ENCODE results near the gene TASOR.
"Not testable (repeated sequence)": the region's sequence is repeated elsewhere in the genome, so short reads cannot be mapped to it uniquely, and the experiment has no call there.

Gene TASOR

DNA sequence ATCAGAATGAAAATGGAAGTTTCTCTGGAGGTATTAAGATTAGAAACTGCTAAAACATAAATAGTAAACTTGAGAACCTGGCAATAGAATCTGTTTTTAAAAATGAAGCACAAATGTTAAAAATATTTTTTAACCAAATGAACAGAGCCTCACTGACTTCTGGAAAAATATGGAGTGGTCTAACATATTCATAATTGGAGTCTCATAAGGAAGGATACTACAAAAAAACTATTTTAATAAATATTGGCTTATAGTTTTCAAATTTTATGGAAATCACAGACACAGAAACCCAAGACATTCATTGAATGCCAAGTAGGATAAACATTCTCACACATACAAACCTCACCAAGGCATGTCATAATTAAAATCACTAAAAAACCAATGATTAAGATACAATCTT is 23.6 kb upstream of the TASOR start:
- TF ChIP-seq, protein P1, sequence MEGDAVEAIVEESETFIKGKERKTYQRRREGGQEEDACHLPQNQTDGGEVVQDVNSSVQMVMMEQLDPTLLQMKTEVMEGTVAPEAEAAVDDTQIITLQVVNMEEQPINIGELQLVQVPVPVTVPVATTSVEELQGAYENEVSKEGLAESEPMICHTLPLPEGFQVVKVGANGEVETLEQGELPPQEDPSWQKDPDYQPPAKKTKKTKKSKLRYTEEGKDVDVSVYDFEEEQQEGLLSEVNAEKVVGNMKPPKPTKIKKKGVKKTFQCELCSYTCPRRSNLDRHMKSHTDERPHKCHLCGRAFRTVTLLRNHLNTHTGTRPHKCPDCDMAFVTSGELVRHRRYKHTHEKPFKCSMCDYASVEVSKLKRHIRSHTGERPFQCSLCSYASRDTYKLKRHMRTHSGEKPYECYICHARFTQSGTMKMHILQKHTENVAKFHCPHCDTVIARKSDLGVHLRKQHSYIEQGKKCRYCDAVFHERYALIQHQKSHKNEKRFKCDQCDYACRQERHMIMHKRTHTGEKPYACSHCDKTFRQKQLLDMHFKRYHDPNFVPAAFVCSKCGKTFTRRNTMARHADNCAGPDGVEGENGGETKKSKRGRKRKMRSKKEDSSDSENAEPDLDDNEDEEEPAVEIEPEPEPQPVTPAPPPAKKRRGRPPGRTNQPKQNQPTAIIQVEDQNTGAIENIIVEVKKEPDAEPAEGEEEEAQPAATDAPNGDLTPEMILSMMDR (IDR thresholded peaks at IDR 0.05; ENCODE audit: control extremely low read depth, extremely low read depth, low read depth, missing control alignments) = no peak
- no peak for DNase-seq (ENCODE audit: extremely low spot score)
- POLR2A ChIA-PET = no interaction called here
- CTCF ChIA-PET = interaction anchor here (5.7 kb wide), 1 partner anchor 282 kb away, joined by 141 read pairs; no protein-coding TSS in a partner anchor

DNA sequence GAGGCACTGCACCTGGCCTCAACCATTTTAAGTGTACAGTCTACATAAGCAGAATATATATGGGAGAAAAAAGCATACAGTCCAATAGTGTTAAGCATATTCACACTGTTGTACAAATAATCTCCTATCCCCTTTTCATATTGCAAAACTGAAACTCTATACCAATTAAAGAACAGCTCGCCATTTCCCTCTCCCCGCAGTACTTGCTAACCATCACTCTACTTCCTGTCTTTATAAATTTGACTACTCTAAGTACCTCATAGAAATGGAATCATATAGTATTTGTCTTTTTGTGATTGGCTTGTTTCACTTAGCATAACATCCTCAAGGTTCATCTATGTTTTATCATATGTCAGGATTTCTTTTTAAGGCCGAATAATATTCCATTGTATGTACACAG is 21.6 kb upstream of the TASOR start:
- ChIA-PET POLR2A (no interaction called here), CTCF (interaction anchor here (1.0 to 7.6 kb wide), 10 partner anchors 8 to 293 kb away, joined by 3 to 213 read pairs (median 4); partner anchors contain the start of gene ARHGEF3)
- no peak for DNase-seq (ENCODE audit: extremely low spot score)

DNA sequence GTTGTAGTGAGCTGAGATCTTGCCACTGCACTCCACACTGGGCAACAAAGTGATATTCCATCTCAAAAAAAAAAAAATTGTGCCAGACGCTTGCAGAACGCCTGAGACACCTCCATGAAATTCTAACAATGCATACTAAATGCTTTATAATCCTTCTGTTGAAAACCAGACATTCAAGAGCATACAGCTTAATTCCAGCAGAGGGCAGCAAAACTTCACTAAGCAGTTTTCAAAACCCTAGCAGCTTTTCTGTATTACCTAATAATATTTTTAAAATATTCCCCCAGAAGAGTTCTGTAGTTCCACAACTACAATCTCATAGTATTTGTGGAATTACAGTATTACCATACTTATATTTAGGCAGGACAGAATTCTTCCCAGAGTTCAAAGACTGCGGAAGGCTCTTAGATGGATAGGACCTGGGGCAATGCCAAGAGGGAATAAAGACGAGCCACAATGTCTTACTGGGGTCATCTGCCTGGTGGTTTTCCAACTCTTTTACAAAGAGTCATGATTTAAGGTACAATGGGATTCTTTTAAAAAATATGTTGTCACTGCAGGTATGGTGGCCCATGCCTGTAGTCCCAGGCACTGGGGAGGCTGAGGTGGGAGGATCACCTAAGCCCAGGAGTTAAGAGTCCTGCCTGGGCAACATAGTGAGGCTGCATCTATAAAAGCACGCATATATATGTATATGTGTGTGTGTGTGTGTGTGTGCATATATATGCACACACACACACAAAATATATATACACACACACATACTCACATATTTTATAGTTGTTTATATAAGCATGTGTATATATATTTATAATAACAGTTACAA is 19.6 kb upstream of the TASOR start:
- TF ChIP-seq, protein P1 (IDR thresholded peaks at IDR 0.05; ENCODE audit: control extremely low read depth, extremely low read depth, low read depth, missing control alignments) = peak; percentile 67
- ChIA-PET CTCF (interaction anchor here (0.8 to 7.6 kb wide), 39 partner anchors 9 to 392 kb away, joined by 3 to 213 read pairs (median 4); partner anchors contain the start of gene ARHGEF3), POLR2A (no interaction called here)
- peak; percentile 61 for DNase-seq (ENCODE audit: extremely low spot score)

More for the DNA sequence above, 21.6 kb upstream of the TASOR start:
- TF ChIP-seq, protein P1 (IDR thresholded peaks at IDR 0.05; ENCODE audit: control extremely low read depth, extremely low read depth, low read depth, missing control alignments) = no peak

DNA sequence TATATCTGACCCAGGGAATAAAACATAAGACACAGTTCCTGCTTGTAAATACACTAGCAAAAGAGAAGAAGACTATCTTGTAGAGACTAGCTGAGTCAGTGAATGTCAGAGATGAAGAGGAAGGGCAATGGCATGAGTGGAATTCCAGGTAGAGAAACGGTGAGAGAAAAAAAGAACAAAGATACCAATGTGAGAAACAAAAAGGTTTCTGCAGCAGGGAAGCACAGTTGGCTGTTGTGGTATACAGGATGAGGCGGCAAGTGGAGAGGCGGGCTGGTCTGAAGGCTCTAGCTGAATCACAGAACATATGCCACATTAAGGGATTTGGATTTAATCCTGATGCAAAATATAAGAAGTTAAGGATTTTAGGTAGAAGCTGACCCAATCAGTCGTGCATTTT is 17.1 kb upstream of the TASOR start:
- POLR2A ChIA-PET = no interaction called here
- CTCF ChIA-PET = interaction anchor here (1.0 to 7.6 kb wide), 3 partner anchors 20 to 289 kb away, joined by 3 to 213 read pairs (median 6); partner anchors contain the start of gene ARHGEF3
- DNase-seq (ENCODE audit: extremely low spot score) = no peak
- TF ChIP-seq, protein P1 (IDR thresholded peaks at IDR 0.05; ENCODE audit: control extremely low read depth, extremely low read depth, low read depth, missing control alignments) = no peak

DNA sequence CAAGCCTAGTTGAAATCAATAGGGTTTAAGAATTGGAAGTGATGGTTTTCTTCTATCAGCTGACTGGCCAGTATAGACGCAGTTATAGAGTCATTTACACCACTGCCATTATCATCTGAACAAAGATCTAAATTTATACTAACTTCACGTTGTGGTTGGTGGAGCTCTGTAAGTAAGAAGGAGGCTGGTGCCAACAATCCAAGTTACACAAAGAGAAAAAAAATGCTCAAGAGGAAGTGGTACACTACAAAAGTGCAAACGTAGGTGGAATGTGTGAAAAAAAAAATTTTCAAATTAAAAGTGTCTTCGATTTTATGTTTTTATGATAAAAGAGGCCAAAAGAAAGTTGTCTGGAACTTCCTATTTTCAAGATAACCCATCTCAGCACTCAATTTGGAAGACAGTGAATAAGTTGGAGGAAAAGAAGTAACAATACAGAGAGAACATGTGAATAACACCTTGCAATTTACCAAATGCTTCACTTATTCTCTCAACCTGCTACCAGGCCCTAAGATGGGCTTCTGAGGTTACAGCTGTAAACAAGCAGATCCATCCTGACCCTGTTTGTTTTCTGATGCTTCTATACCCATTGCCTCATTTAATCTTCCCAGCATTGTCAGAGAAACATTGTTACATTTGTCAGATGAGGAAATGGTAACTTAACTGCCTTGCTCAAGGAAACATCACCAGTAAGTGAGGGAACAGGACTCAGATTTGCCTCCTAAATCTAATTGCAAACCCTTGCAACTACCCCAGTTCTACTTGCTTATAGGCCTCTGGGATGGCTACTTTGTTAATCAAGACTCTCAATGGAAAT is 12.0 kb upstream of the TASOR start:
- ChIA-PET POLR2A (interaction anchor here (0.5 kb wide), 1 partner anchor 294 kb away, joined by 3 read pairs; no protein-coding TSS in a partner anchor), CTCF (interaction anchor here (3.2 to 3.4 kb wide), 3 partner anchors 8 to 293 kb away, joined by 15 to 21 read pairs (median 16); no protein-coding TSS in a partner anchor)
- TF ChIP-seq, protein P1 (IDR thresholded peaks at IDR 0.05; ENCODE audit: control extremely low read depth, extremely low read depth, low read depth, missing control alignments) = no peak
- DNase-seq (ENCODE audit: extremely low spot score) = no peak

DNA sequence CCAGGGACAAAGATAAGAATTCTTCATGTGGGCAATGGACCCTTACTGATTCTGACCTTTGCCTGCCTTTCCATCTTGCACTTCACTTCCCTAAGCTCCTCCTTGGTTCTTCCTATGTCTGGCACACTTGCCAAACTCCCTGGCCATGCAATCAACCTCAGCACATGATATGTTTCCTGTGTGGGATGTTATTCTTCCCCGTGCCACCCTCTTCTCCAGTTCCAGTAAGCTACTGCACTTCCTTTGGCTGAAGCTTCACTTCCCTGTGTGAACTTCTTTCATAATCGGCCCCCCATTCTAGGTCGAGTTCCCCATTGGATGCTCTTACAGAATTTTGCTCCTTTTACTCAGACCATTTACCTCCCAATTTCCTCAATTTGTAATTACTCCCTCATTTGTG is 10.7 kb upstream of the TASOR start:
- ChIA-PET POLR2A (no interaction called here), CTCF (interaction anchor here (1.0 to 3.3 kb wide), 4 partner anchors 8 to 294 kb away, joined by 3 to 16 read pairs (median 9); no protein-coding TSS in a partner anchor)
- TF ChIP-seq, protein P1 (IDR thresholded peaks at IDR 0.05; ENCODE audit: control extremely low read depth, extremely low read depth, low read depth, missing control alignments) = no peak
- no peak for DNase-seq (ENCODE audit: extremely low spot score)

DNA sequence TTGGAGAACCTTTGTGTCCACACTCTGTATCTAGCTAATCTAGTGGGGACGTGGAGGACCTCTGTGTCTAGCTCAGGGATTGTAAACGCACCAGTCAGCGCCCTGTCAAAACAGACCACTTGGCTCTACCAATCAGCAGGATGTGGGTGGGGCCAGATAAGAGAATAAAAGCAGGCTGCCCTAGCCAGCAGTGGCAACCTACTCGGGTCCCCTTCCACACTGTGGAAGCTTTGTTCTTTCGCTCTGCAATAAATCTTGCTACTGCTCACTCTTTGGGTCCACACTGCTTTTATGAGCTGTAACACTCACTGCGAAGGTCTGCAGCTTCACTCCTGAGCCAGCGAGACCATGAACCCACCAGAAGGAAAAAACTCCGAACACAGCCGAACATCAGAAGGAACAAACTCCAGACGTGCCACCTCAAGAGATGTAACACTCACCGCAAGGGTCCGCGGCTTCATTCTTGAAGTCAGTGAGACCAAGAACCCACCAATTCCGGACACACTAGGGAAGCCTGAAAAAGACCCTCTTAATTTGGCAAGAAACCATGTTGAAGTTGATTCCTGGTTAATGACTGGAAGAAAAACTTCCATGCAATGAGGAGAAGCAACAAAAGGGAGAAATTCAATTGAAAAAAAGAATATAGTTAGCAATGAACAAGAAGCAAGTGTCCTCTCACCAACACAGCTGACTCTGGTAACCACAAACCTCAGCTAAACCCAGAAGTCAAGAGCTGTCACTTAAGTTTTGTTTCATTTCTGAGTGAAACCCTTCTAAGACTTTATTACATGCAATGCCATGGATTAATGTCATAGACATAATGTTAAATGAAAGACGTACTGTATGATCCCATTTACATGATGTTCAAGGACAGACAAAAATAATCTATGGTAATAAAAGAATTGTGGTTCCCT is 9.7 kb upstream of the TASOR start:
- peak; percentile 54 for DNase-seq (ENCODE audit: extremely low spot score)
- POLR2A ChIA-PET = not testable (repeated sequence)
- CTCF ChIA-PET = interaction anchor here (1.0 to 3.2 kb wide), 3 partner anchors 9 to 26 kb away, joined by 3 to 15 read pairs (median 4); no protein-coding TSS in a partner anchor

DNA sequence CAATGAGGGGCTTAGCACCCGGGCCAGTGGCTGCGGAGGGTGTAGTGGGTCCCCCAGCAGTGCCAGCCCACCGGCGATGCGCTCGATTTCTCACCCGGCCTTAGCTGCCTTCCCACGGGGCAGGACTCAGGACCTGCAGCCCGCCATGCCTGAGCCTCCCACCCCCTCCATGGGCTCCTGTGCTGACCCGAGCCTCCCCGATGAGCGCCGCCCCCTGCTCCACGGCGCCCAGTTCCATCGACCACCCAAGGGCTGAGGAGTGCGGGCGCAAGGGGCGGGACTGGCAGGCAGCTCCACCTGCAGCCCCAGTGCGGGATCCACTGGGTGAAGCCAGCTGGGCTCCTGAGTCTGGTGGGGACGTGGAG is 8.9 kb upstream of the TASOR start:
- DNase-seq (ENCODE audit: extremely low spot score); POLR2A ChIA-PET: not testable (repeated sequence)
- CTCF ChIA-PET = interaction anchor here (1.2 kb wide), 1 partner anchor 27 kb away, joined by 4 read pairs; no protein-coding TSS in a partner anchor

All from GM10248 (cell line).